ENCODE results near the gene ITGA8.

- TF ChIP-seq CTCF (IDR thresholded peaks at IDR 0.05), result no peak
- TF ChIP-seq POLR2A (IDR thresholded peaks at IDR 0.05), result no peak
- no peak for TF ChIP-seq EP300 (IDR thresholded peaks at IDR 0.05)
Observed at GRCh38 chr10:15729890-15730289, 10.2 kb upstream of the ITGA8 start.
